Measurements from ENCODE around the gene DYRK3. TPM values are rescaled to one million over a fixed set of nuclear protein-coding genes. Genes with fewer than 3 reads are reported as not detected.

Gene DYRK3
- total RNA-seq, 4 donors from 2014 or later = 2.5 to 9.1 (median 4.0) TPM

GRCh38 chr1:206685769-206686477 is 50.6 kb downstream of the DYRK3 start:
- 0% methylated on average over 5 to 16 of the region's 48 CpGs for WGBS, 2 donors
- no peaks in the 10 kb centered on the region for H3K36me3 ChIP-seq
- peaks cover 33 to 61% (median 48%) of the 10 kb centered on the region in 3 donors for H3K4me1 ChIP-seq
- H3K27ac ChIP-seq = peak overlapping the region; percentile 97 to 100 (median 100)
- H3K27me3 ChIP-seq = no peaks in the 10 kb centered on the region
- no peaks in the 10 kb centered on the region for H3K9me3 ChIP-seq
- TF ChIP-seq POLR2A (IDR thresholded peaks at IDR 0.05) = peak in 2 of 4 donors; percentile 53 to 69
- TF ChIP-seq CTCF (IDR thresholded peaks at IDR 0.05) = no peak
- intact Hi-C loops (cut with DNase I) = no loop called here
- peak overlapping the region; percentile 51 to 97 (median 85) for H3K4me3 ChIP-seq
- DNase-seq = no peak

DNA sequence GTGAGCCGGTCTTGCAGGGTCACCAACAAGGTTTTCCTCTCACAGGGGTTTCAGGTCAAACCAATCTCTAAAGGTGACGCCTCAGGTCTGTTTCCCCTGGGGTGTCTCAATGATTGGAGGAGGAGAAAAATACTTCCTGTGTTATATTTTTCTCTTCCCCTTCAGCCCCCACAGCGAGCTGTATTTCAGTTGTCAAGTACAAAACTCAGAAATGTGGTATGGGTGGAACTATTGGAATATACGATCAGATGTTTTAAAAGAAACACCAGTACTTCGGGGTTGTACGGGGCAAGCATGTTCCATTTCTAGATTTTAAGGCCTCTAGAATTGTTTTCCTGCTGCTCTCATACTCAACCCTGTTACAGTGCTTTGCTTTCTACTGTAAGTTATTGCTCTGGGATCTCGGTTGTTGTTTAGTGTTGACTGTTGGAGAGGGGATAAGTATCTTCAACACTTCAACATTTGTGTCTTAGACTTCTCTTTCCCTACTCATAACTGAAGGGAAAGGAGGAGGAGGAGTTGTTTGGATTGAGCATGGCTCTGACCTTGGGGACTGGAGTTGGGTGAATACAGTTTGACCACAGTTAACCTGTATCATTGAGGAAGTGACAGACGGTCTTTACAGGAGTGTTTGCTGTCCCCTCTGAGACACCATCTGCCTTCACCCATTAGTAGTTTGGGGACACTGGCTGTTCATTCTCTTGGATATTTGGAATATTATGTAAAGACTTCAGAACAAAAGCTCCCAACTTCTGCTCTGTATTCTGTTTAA is 51.3 kb downstream of the DYRK3 start:
- TF ChIP-seq CTCF (IDR thresholded peaks at IDR 0.05) = no peak
- no peak for TF ChIP-seq POLR2A (IDR thresholded peaks at IDR 0.05)
- 1 to 4% methylated on average over 8 of the region's 8 CpGs for WGBS, 2 donors
- Histone ChIP-seq H3K27me3 (no peaks in the 10 kb centered on the region), H3K4me3 (peak overlapping the region; percentile 51 to 97 (median 85)), H3K36me3 (no peaks in the 10 kb centered on the region), H3K27ac (peak overlapping the region; percentile 97 to 100 (median 100)), H3K4me1 (peaks cover 33 to 68% (median 54%) of the 10 kb centered on the region in 3 donors), H3K9me3 (no peaks in the 10 kb centered on the region)
- DNase-seq = no peak
- intact Hi-C loops (cut with DNase I) = no loop called here

DNA sequence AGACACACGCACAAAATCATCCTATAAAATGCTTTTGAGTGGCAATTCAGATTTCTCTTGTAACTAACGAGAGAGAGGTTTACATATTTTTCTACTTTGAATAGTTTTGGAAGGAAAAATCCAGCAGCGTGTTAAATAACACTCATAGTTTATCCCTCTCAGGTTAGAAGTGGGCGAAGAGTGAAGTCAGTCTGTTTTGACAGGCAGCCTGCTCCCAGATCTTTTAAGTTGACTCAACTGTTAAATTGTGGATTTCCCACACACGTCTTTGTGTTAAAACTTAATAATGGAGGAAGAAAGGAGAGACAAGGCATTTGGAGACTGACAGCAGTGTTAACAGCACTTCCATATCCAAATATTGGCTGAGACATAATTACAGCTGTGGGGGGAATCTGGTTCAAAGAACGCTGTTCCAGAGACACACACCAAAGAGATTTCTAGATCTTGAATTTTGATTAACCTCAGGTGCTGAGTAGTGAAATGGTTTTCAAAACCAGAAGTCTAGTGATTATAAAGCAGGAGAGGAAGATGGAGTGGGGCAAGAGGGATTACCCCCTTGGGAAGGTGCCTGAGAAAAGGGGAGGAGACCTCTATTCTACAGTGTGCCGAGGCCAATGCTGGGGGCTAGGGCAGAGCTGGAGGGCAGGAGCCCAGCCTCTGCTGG is 52.0 kb downstream of the DYRK3 start:
- no peaks in the 10 kb centered on the region for H3K27me3 ChIP-seq
- intact Hi-C loops (cut with DNase I) = no loop called here
- peaks cover 33 to 76% (median 62%) of the 10 kb centered on the region in 3 donors for H3K4me1 ChIP-seq
- DNase-seq = no peak
- no peaks in the 10 kb centered on the region for H3K9me3 ChIP-seq
- no peak for TF ChIP-seq CTCF (IDR thresholded peaks at IDR 0.05)
- no peak for TF ChIP-seq POLR2A (IDR thresholded peaks at IDR 0.05)
- H3K4me3 ChIP-seq = peak overlapping the region in 2 of 4 donors; percentile 79 to 97
- H3K36me3 ChIP-seq = no peaks in the 10 kb centered on the region
- peak overlapping the region in 3 of 4 donors; percentile 97 to 100 (median 100) for H3K27ac ChIP-seq
- WGBS, 2 donors = 51 to 61% methylated on average over 7 of the region's 7 CpGs

GRCh38 chr1:206687915-206688442 is 52.6 kb downstream of the DYRK3 start:
- no peak for DNase-seq
- no peak for TF ChIP-seq POLR2A (IDR thresholded peaks at IDR 0.05)
- TF ChIP-seq CTCF (IDR thresholded peaks at IDR 0.05) = no peak
- 42 to 63% methylated on average over 1 of the region's 2 CpGs for WGBS, 2 donors
- H3K27me3 ChIP-seq = no peaks in the 10 kb centered on the region
- H3K36me3 ChIP-seq = no peaks in the 10 kb centered on the region
- H3K9me3 ChIP-seq = no peaks in the 10 kb centered on the region
- intact Hi-C loops (cut with DNase I) = no loop called here
- H3K27ac ChIP-seq = peak overlapping the region in 2 of 4 donors; percentile 22 to 97
- H3K4me3 ChIP-seq = peak overlapping the region in 1 of 4 donors; percentile 97
- peaks cover 33 to 82% (median 67%) of the 10 kb centered on the region in 3 donors for H3K4me1 ChIP-seq
